ENCODE measurements around the gene OSBPL2.

Gene OSBPL2

GRCh38 chr20:62315773-62316172 lies 77.5 kb downstream of the OSBPL2 start:
- DNase-seq, result no peak

DNA sequence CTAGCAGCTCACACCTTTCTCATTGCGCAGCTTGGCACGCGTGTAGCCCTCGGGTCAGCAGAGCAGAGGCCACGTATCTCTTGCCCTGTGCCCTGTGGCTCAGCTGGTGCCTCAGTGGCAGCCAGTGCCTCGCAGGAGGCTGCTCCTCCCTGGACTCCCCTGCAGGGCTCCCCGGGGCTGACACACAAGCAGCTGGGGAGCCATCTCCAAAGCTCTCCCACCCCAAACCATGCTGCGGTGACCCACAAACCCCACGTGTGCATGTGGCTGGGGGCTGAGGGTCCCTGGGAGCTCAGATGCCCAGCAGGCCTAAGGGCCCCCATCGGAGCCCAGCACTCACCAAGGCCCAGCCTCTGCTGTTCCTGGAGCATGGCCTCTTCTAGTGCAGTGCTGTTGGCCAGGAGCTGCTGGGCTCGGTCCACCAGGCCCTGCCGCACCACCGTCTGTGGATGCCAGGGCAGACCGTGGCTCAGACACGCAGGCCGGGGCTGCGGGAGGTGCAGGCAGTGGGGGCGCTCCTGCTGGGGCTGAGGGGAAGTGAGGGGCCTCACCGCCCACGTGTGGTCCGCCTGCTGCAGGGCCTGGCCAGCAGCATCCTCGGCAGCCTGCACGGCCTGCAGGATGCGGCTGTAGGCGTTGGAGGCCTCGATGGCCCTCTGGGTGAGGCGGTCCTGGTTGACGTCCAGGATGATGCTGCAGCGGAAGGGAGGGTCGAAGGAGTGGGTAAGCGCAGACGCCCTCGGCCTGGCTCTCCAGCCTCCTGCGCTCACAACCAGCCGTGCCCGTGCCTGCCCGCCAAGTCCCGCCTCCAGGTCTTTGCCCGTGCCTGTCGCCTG lies 78.2 kb downstream of the OSBPL2 start:
- no peak for DNase-seq

DNA sequence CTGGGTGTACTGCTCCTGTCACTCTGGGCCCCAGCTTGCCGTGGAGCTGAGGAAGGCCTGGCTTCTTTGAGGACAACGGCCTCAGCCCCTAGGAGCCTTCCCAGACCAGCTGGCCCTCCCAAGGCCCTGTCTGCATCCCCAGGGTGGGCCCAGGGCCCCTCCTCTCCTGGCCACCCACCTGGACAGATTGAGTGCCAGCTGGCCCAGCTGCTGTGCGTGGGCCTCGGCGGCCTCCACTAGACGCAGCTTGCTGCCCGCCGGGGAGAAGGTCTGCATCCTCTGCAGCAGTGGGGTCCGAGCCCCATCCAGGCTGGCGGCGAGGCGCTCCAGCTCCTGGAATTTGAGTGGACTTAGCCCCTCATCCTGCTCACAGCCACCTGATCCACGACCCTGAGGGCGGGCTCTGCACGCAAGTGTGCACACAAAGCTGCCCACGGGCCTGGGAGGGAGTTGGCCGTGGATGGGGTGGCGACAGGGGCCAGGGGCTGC lies 78.9 kb downstream of the OSBPL2 start:
- DNase-seq, result no peak

DNA sequence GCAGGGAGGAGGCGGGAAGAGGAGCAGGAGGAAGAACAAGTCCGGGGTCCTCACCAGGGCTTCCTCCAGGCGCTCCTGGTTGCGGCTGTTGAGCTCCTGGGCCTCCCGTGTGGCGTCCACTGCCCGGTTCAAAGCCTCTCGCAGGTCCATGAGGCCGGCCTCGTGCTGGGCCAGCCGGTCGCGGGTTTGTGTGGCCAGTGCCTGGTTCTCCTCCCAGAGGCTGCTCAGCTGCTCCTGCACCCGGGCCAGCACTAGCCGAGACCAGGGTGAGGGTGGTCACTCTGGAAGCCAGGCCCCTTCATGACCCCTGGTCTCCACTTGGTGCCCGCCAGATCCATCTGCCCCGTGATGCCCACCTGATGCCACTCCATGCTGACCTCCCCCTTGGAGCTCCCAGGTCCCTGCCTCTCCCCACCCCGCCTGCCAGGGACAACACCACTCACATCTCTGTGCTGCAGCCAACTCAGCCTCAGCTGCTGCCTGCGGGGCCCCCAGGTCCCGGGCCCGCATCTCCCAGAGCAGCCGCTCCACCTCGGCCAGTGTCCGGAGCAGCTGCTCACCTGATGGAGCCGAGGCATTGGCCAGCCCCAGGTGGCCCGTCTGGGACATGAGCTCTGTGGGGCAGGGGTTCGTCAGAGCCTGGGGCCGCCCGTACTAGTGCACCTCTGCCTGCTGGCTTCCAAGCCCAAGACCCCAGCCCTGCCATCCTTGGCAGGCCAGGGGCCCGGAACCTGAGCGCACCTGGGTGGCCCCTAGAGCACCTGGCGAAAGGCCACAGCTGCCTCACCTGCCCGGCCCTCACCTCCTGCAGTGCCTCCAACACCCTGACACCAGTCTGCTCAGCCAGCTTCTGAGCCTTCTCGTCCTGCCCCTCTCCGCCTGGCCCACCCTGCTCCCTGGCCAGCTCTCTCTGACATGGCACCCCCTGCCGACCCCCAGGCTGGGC lies 80.4 kb downstream of the OSBPL2 start:
- no peak for DNase-seq

DNA sequence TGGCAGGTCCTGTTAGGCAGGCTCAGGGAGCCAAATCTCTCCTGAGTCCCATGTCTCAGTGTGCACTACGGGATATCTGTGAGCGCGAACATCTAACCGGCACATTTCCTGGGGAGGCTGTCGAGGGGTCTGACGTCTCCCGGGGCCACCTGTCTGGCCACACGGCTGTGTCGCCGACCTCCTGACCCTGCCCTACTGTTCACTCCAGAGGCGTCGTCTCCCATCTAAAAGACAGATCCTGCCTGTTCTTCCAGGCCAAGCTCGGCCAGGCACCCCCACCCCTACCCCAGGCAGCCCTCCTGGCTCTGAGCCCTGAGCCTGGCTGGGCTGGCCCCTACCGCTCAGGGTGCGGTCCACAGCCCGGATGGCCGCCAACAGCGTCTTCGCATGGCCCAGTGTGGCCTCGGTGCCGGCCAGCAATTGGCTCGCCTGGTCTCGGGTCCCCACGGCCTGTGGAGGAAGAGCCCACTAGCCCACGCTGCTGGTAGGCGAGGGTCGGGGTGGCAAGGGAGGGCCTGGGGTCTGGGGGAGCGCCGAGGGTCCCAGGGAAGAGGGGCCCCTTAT lies 81.1 kb downstream of the OSBPL2 start:
- DNase-seq, result no peak

DNA sequence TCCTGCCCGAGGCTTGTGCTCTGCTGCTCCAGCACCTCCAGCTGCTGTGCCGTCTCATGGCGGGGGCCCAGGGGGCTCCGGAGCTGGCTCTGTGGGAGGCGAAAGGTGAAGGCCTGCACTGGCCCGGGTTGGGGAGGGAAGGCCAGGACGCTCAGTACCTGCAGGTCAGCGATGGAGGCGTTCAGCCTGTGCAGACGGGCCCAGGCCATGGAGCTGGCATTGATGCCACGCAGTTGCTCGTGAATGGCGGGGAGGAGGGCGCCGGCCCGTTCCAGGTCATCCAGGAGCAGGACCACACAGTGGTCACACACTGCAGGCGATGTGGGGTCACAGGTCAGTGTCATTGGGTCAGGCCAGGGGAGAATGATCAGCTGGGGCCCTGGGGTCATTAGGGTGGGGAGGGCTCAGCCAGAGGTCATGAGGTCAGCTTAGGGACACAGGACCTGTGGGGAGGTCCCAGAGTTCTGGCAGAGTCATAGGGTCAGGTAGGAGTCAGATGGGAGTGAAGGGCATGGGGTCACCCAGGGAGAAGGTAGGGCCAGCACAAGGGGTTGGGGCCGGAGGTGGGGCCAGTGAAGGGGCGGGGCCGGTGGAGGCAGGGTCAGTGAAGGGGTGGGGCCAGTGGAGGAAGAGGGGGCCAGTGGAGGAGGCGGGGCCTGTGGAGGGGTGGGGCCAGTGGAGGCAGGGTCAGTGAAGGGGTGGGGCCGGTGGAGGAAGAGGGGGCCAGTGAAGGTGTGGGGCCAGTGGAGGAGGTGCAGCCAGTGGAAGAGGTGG lies 82.4 kb downstream of the OSBPL2 start:
- DNase-seq, result peak; percentile 49

DNA sequence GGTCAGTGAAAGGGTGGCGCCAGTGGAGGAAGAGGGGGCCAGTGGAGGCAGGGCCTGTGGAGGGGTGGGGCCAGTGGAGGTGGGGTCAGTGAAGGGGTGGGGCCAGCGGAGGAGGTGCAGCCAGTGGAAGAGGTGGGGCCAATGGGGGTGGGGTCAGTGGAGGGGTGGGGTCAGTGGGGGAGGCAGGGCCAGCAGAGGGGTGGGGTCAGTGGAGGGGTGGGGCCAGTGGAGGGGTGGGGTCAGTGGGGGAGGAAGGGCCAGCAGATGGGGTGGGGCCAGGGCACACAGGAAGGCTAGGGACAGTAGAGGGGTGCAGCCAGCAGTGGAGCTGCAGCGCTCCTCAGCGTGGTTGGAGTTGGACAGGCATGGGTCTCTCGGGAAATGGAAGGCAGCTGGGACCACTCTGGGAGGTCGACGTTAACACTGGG lies 83.2 kb downstream of the OSBPL2 start:
- DNase-seq, result peak; percentile 68

DNA sequence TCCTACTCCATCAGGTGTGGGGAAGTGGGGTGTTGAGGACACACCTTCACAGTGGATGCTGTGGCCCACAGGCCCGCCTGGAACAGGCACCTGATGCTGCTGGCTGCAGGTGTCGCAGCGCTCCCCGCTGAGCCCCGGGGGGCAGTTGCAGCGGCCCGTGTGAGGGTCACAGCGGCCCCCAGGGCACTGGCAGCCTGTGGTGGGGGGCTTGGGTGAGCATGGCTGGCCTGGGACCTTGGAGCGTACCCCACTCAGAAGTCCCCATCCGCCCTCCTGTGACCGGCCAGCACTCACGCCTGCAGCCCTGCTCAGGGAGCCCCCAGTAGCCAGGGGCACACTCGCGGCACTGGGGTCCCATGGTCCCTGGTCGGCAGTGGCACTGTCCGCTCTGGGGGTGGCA lies 83.7 kb downstream of the OSBPL2 start:
- DNase-seq, result no peak

DNA sequence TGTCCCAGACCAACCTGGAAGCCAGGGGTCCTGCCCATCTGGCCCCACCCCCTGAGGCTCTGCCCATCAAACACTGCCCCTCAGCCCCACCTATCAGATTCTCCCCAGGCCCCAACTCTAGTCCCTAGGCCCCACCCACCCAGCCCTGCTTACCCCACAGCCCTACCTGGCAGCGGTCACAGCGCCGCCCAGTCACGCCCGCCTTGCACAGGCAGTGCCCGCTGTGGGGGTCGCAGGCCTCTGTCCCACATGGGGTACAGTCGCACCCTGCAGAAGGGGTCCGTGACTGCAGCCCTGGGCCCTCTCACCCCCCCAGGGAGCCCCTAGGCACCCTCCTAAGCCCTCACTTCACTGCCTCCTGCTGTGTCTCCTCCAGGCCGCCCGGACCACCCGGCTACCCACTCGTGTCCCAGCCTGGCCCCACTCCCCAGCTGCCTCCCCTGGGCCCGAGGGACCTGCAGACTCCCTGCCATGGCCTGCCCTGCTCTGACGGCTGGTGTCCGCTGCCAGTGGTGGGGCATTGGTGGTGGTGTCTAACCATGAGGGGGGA lies 84.2 kb downstream of the OSBPL2 start:
- no peak for DNase-seq

DNA sequence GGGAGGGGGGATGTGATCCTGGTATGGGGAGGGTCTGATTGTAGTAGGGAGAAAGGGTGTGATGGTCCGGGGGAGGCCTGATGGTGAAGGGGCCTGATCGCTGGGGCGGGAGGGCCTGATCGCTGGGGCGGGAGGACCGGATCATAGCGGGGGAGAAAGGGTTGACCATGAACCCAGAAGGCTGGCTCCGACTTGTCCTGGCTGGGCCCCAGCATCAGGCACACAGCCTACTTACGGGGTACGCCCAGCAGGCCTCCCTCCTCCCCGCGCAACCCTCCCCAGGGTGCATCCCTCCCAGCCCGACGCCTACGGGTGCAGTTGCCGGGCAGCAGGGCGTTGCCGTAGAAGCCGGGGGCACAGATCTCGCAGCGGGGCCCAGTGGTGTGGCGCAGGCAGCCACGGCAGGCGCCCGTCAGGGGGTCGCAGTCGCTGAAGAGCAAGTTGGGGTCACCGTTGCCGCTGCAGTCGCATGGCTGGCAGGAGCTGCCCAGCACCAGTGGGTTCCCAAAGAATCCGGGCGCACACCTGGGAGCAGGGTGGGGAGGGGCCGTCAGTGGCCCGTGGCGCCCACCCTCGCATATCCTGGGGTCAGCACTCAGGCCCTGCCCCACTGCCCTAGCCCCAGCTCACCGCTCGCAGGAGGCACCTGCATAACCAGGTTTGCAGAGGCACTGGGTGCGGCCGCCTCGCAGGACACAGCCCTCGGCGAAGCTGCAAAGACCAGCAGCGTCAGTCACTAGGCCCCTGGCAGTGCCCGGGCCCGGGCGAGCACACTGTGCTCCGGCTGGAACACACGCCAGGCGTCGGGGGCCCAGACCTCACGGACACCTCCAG lies 85.0 kb downstream of the OSBPL2 start:
- no peak for DNase-seq

GRCh38 chr20:62323980-62324906 lies 85.9 kb downstream of the OSBPL2 start:
- DNase-seq, result no peak

GRCh38 chr20:62325172-62325905 lies 87.0 kb downstream of the OSBPL2 start:
- no peak for DNase-seq

- DNase-seq, result no peak
Measured at GRCh38 chr20:62326559-62326958, 88.2 kb downstream of the OSBPL2 start.

GRCh38 chr20:62326959-62327725 lies 88.8 kb downstream of the OSBPL2 start:
- DNase-seq, result no peak

- no peak for DNase-seq
Measured at GRCh38 chr20:62327726-62328495, 89.6 kb downstream of the OSBPL2 start.

DNA sequence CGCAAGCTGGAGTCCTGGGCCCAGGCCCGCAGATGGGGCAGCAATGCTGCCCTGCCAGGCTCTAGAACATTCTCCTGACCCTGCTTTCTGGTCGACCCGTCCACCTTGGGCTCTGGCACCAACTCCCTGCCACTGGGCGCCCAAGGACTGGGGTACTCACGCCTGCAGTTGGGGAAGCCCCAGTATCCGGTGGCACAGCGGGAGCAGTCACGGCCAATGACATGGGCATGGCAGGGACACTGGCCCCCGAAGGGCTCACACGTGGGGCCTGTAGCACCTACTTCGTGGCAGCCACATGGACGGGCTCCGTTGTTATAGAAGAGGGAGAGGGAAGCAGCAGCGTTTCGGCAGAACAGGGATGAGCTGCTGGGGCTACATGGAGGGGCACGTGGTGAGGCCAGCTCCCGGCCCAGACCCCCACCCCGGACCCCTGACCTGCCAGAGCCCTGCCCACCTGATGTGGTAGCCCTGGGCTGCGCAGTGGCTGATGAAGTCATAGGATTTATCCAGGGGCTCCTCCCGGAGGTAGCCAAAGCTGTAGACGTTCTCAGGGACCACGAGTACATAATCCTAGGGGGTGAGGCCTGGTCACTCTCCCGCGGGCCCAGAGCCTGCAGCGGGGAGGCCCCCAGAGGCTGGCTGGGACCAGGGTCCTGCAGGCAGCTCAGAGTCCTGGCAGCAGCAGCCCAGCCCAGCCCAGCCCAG lies 90.5 kb downstream of the OSBPL2 start:
- no peak for DNase-seq
